GM18951 (cell line): Measurements from ENCODE around the gene CTAG1A.
"Not testable (repeated sequence)": the region's sequence is repeated elsewhere in the genome, so short reads cannot be mapped to it uniquely, and the experiment has no call there.

Experiments used
- in situ Hi-C: fragments of 300-500 bp; cut with MboI; formaldehyde crosslinking; loops from one replicate; pipeline ENCODE4 v1.12.0; 2022; ENCODE audit warnings: low sequenced_read_pairs, mixed read lengths, inconsistent platforms; ENCODE audit not compliant: unreplicated experiment

Gene CTAG1A

GRCh38 chrX:154628960-154629359, 44.0 kb downstream of the CTAG1A start:
- in situ Hi-C loops: not testable (repeated sequence)

DNA sequence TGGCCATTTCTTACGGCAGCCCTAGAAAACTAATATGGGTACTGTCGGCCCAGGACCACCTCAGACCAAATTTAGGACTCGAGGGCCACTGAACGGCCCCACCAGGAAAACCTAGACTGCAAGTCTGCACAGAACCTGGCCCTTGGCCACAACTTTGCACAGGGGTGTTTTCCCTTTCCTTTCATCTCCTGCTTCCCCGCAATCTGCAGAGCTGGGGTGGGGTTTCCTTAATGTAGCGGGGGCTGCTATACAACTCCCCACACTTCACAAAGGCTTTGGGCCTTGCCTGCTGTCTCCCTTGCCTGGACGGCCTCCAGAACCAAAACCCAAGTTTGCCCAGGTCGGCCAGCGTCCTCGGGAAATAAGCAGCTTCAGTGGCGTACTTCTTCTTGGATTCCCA, 46.0 kb downstream of the CTAG1A start:
- in situ Hi-C loops: not testable (repeated sequence)

DNA sequence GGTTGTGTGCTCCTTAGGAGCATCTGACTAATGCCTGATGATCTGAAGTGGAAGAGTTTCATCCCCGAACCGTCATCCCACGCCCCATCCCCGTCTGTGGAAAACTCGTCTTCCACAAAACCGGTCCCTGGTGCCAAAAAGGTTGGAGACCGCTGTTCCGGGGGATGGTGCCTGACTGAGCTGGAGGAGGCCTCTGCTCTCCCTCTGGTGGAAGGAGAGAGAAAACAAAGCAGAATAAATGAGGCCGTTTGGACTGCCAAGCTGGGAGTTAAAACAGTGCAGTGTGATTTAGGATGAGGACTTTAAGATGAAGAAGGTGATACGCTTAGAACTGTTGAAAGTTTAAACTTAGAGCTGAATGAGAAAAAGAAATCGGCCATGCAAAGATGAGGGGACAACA, 48.7 kb downstream of the CTAG1A start:
- in situ Hi-C loops: not testable (repeated sequence)
